GM12875 (cell line): ENCODE measurements around the gene MCHR1.
A peak's percentile ranks its signal among the peaks of the same experiment; 100 is the strongest.

Source experiments
- H3K4me3 ChIP-seq: one replicate; pipeline ENCODE4 v1.5.1; 2011; ENCODE audit warnings: low read depth, low read length, control low read depth
- CTCF ChIP-seq: IDR thresholded peaks from 2 replicates; pipeline ENCODE4 v1.5.1; 2011; ENCODE audit warnings: low read depth, mild to moderate bottlenecking, control low read depth, inconsistent platforms, low read length, moderate library complexity, borderline replicate concordance; ENCODE audit not compliant: insufficient read depth

The MCHR1 gene

DNA sequence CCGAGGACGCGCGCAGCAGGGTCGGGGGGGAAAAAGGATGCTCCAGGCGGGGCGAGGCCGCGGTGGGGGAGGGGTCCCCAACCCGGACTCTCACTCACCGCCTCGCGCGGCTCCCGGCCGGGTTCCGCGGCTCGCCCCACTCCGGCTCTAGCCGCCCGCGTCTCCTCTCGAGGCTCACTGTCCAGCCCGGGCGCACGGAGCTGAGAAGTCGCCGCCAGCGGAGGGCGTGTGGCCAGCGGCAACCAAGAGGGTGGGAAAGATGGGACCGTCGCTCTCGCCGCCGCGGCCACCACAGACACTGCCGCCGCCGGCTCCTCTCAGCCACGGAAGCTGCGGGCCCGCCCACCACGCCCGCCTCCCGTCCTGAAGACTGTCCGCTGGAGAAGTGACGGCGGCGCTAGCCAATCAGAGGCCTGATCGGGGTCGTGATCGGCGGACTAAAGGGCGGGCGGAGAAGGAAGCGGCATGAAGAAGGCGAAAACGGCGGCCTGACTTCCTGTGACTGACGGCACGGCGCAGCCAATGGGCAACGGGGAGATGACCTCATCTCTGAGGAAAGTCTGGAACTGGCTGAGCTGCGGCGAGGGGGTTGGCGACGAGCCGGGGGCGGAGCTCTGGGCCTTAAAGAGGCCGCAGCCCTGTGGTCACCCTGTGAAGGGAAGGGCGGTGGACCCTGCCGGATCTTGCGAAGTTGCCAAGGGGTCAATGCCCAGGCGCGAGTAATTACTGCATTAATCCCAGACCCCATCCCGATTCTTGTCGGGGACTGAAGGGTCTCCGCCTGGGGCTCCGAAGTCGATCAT is 42.7 kb upstream of the MCHR1 start, which contains the start of gene MRTFA:
MRTFA (minus strand) TSS at position 340 of the 803 bp plus-strand sequence.
- peak within 1 kb of the TSS; percentile 80 for H3K4me3 ChIP-seq
- TF ChIP-seq CTCF = no peak

DNA sequence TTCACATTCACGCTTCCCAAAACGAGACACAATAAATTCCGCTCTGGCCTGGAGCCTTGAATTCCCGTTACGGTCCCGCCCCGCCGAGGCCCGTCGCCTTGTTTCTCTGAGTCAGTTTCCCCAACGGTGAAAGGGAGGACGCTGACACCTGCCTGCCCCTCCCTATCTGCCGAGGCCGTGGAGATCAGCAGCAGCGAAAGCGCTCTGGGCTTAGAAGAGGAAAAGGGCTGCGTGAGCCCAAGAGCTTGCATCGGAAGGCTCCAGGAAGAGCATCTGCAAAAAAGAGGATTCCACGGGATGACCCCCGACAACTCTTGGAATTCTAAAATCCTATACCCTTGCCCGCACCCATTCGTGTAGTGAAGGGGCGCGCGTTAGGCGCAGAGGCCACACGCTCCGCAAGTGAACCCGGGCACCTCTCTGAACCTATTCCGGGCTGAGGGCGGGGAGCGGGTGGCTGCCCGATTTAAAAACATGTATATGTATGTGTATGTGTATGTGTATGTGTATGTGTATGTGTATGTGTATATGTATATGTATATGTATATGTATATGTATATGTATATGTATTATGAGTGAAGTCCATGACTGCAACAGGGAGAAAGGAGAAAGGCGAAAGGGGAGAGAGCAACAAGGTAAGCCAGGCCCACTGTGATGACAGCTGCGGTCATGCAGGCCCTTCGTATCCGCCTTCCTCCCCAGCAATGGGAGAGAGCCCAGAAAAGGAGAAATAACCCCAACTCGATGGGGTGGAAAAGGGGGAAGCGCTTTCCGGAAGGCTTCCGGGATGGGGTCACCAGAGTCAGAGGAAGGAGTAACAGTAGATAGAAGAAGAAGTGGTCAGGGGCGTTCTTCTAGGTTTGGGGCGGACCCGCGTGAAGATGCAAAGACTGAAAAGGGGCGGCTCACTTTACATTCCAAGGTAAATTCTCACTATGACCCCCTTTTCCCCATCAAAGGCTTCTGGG is 41.8 kb upstream of the MCHR1 start:
- H3K4me3 ChIP-seq = peak overlapping the region; percentile 55
- TF ChIP-seq CTCF = no peak

DNA sequence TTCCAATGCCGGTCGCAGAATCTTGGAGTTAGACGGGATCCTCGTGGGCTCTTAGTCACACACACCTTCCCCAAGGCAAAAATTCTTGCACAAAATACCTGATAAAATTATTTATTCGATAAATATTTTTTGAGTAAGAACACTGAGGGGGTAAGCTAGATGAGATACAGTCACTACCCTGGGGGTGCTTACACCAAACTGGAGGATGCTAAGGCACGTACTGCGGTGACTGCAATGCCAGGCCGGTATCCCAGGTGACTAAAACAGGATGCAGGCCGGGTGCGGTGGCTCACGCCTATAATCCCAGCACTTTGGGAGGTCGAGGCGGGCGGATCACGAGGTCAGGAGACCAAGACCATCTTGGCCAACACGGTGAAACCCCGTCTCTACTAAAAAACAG is 41.0 kb upstream of the MCHR1 start:
- TF ChIP-seq CTCF = no peak
- no peak overlapping the region for H3K4me3 ChIP-seq

- TF ChIP-seq CTCF = no peak
- H3K4me3 ChIP-seq = no peak overlapping the region
These were observed 38.0 kb upstream of the MCHR1 start for GRCh38 chr22:40641269-40641668.

- TF ChIP-seq CTCF = no peak
- no peak overlapping the region for H3K4me3 ChIP-seq
These were observed 37.0 kb upstream of the MCHR1 start for GRCh38 chr22:40642316-40642715.

DNA sequence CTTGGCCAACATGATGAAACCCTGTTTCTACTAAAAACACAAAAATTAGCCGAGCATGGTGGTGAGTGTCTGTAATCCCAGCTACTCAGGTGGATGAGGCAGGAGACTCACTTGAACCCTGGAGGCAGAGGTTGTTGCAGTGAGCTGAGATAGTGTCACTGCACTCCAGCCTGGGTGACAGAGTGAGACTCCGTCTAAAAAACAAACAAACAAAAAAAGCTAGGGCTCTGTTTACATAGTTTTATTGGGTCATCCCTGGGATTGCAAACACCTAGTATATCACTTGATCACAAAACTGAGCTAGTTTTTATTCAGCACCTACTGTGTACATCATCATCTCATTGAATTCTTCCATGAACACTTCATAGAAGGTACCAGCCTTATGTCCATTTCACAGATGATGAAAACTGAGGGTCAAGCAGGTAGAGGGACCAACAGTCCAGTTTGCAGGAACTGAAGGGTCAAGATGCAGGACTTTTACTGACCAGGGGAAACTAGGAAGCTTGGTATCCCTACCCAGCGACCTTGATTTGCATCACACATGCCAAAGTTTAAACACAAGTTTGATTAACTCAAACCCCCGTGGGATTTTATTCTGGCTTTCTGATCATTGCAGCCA is 33.6 kb upstream of the MCHR1 start:
- no peak for TF ChIP-seq CTCF
- H3K4me3 ChIP-seq = no peak overlapping the region
